K562 (cell line): ENCODE data around the gene MYOZ3. TPM values are rescaled to one million over a fixed set of nuclear protein-coding genes. Genes with fewer than 3 reads are reported as not detected.

ENCODE experiments used
- GABPA ChIP-seq: fragments of 200-800 bp; sonication (Bioruptor generic); conservative IDR thresholded peaks from 2 replicates; pipeline ENCODE4 v1.6.1; 2016; ENCODE audit warnings: low read depth, missing genetic modification characterization, missing compliant biosample characterization
- XRCC5 ChIP-seq: fragments of 200-400 bp; formaldehyde crosslinking; IDR thresholded peaks from 2 replicates; pipeline ENCODE4 v1.6.1; 2017; ENCODE audit warnings: low read depth, mild to moderate bottlenecking, low read length
- ZNF318 ChIP-seq, 2 experiments: fragments of 450-650 bp; IDR thresholded peaks; 2 replicates each; pipeline ENCODE4 v1.6.1; 2016; ENCODE audit warnings: mild to moderate bottlenecking in 2 of 2, borderline replicate concordance in 1 of 2, low read depth in 1 of 2, moderate library complexity in 1 of 2
- polyA plus RNA-seq, 8 experiments: library from polyadenylated mRNA; depleted of rRNA in 4 of 8; stranded (reverse) in 5 of 8; unstranded in 3 of 8; fragments of >200 nt; fragmentation: Nextera tagmentation in 2 of 8; fragmentation: Illumina TruSeq in 1 of 8; extraction: Ambion mirVana in 2 of 8; extraction: Trizol in 1 of 8; gene quantifications; 2 replicates each; pipeline versions ENCODE4 v1.2.1 to v1.2.3, GENCODE V29; 2011 to 2014; ENCODE audit warnings: inconsistent platforms in 1 of 8, missing spikeins in 1 of 8
- total RNA-seq, 7 experiments: library from RNA; depleted of rRNA in 6 of 7; stranded (reverse); fragments of >200 nt in 6 of 7; fragmentation: Illumina TruSeq in 2 of 7; extraction: Trizol in 2 of 7; gene quantifications; 2 replicates each; pipeline versions ENCODE4 v1.2.1 to v1.2.3, GENCODE V29; 2011 to 2021; ENCODE audit warnings: low replicate concordance in 1 of 7

MYOZ3 gene
- total and polyA plus RNA-seq, 9 of the 15 experiments (the other 6 are each of a cell fraction or from before 2014, with no cell fraction given): not detected

GRCh38 chr5:150637245-150638052, 23.6 kb upstream of the MYOZ3 start (continued):
- TF ChIP-seq GABPA (tag): no peak
- TF ChIP-seq ZNF318 (IDR thresholded peaks at IDR 0.05; ENCODE audit: borderline replicate concordance in 1 of 2, low read depth in 1 of 2): no peak
- no peak for TF ChIP-seq XRCC5
